ENCODE results near the gene CYTH2.

GRCh38 chr19:48443256-48443655, 25.9 kb upstream of the CYTH2 start:
- TF ChIP-seq CTCF (IDR thresholded peaks at IDR 0.05) (no peak), POLR2A (IDR thresholded peaks at IDR 0.05) (no peak)
